NCI-H1105 (cell line): ENCODE results near the gene UTY.

Experiments used
- DNase-seq: peaks from one replicate; lab custom pipeline; 2025; lab: John Stamatoyannopoulos, UW

Gene UTY

DNA sequence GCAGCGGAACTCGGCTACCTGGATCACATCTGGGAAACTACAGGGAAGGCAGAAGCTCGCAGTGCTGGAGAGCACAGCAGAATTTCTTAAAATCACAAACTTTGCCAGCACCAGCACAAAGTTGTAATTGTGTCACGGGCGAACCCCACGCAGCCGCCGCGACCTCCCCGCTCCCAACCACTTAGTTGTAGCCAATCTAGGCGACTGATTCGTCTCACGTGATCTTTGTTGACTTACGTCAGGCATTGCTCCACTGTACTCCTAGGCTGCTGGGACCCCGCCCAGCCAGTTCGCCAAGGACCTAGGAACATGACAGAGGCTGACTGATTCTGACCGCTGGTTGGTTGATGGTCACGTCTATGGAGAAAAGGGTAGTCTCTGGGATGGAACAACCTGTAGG is at the start of gene UTY:
UTY (minus strand) TSS at position 206 of the 400 bp plus-strand sequence. CDS start 368 bp downstream, outside the sequence.
- no peak for DNase-seq

- no peak for DNase-seq
Observed at GRCh38 chrY:13520474-13520873, 40.6 kb upstream of the UTY start.

DNA sequence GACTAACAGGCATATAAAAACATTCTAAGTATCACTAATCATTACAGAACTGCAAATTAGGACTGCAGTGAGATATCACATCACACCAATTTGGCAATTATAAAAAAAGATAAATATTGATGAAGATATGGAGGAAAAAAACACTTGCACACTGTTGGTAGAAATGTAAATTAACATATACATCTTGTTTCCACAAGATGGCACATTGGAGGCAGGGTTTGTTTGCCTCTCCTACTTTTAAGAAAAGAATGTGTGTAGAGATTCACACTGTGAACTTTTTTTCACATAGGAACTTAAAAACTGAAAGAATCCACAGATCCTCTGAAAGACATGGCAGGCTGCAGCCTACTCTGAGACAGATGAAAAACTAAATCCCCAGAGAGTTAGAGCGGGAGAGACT is 21.4 kb upstream of the UTY start:
- DNase-seq, result no peak

DNA sequence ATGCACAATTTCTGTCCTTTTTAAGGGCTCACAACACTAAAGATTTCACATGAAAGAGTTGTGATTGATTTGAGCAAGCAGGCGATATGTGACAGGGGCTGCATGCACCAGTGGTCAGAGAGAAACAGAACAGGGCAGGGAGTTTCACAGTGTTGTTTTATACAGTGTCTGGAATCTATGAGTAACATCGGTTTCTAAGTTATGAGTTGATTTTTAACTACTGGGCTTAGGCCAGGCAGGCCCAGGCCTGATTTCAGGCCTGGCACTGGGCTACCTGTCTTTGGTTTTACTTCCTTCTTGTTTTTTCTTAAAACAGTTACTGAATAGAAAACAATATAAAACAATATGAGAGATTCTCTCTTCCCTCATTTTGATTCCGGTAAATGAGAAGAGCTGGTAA is 13.9 kb upstream of the UTY start:
- DNase-seq, result no peak

DNA sequence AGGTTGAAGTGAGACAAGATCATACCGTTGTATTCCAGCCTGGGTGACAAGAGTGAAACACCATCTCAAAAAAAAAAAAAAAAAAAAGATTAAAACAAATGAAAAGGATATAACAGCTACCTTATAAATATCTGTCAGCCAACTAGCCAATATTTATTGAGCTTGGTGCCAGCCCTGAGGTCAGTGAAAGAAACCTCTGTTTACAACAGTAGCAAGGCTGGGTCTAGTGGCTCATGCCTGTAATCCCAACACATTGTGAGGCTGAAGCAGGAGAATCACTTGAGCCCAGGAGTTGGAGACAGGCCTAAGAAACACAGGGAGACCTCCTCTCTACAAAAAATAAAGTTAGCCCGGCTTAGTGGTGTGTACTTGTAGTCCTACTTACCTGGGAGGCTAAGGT is 12.6 kb upstream of the UTY start:
- DNase-seq, result no peak

DNA sequence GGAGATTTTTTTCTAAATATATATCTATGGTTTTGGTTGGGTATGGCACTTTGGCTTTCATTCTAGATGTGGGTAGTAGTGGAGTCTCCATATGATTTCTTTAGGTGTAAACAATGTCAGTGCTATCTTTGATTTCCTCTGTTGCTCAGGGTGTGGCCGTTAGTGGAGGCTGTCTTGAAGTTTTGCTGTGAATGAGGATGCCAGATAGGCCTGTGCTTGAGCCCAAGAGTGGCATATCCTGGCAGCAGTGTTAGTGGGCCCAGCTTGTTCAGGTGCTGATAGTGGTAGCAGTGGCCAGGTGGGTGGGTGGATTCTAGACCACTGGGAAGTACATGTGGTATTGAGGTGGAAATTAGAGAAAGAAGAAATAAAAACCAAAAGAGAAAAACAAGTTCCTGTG is 8.9 kb upstream of the UTY start:
- DNase-seq, result no peak

- no peak for DNase-seq
Observed at GRCh38 chrY:13479121-13479711, 617 bp downstream of the UTY start.

- no peak for DNase-seq
Observed at GRCh38 chrY:13478126-13478785, 1.6 kb downstream of the UTY start.

DNA sequence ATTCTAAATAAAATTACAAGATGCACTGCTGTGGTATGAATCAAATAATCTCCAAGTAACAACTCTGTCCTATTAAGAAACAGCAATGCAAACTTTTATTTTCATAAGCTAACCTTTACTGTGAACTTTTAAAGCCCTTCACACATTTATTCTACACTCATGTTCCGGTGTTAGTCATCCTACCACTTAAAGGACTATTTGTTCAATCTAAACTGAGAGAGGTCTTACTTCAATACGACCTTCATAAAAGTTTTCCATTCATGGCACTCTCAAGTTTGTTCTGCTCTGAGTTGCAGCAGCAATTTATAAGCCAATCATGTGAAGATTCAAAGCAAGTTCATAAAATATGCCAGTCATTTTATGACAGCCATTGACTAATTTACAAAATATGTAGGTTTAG is 4.8 kb downstream of the UTY start:
- DNase-seq, result no peak

GRCh38 chrY:13451572-13451971 is 28.3 kb downstream of the UTY start:
- no peak for DNase-seq

DNA sequence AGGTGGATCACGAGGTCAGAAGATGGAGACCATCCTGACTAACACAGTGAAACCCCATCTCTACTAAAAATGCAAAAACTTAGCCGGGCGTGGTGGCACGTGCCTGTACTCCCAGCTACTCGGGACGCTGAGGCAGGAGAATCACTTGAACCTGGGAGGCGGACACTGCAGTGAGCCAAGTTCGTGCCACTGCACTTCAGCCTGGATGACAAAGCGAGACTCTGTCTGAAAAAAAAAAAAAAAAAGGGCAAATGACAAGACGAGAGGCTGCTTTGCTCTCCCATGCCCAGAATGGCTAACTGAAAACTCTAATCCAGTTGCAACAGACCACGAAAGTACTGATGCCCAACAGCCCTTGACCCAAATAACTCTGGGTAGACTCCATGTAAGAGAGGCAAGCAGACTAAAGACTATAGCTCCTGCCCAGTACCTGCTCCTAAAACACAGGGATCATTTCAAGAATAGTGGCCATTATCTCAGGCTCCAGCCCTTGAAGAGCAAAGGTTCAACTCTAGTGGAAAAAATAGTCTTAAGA is 29.2 kb downstream of the UTY start:
- DNase-seq, result no peak

- no peak for DNase-seq
Observed at GRCh38 chrY:13445566-13445965, 34.3 kb downstream of the UTY start.

DNA sequence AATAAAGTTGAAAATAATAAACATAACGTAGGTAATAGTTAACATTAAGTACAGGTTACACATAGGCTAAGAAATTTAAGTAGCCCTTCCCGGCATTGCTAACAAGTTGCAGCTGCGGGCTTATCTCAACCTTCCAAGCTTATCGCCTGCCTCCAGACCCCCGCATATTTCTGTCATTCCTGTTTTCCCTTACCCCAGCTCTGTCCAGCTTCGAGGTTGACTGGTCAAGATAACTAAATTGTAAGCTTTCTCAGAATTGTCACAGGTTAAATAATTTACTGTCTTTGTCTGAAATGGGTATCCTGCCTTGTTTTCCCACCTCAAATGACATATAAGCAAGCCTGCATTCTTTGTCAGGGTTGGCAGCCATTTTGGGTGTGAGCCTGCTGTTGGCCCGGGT is 36.7 kb downstream of the UTY start:
- DNase-seq, result no peak

GRCh38 chrY:13440811-13441210 is 39.0 kb downstream of the UTY start:
- DNase-seq, result no peak

DNA sequence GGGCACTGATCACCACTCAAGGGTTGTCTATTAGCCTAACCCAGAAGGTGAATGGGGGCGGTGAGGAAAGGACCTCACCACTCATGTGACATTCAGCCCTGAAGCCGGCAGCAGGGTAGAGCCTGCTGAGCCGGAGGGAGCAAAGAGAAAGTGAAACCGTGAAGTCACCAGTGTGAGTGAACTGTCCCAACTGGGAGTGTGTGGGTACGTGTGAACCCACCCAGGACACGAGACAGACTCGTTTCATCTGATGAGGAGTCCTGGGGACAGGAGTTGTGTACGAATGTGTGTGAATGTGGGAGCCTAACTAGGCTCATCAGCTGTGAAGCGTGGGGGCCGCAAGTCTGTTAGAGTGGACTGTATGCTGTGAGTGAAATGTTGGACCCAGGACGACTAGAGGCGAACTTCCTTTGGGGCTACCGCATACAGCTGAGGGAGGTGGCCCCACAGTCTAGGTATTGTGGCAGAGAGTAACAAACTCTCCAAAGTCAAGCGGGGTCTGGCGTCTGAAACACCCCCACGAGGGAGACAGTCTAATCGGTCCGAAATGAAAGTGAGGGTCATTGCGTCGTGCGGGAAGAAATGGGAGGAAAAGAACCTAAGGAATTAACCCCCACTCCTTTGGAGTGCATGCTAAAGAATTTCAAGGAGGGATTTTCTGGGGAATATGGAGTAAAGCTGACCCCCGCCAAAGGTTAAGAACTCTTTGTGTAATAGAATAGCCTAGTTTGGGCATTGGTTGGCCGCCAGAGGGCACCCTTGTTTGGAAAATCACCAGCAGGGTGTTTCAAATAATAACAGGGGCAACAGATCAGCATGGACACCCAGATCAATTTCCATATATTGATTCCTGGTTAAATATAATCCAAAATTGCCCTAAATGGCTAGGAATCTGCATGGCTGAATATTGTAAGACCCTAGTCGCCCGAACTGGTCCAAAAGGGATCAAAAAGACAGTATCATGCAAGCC is 43.6 kb downstream of the UTY start:
- DNase-seq, result no peak

GRCh38 chrY:13435206-13435967 is 44.4 kb downstream of the UTY start:
- no peak for DNase-seq

GRCh38 chrY:13432293-13433025 is 47.4 kb downstream of the UTY start:
- DNase-seq, result no peak

GRCh38 chrY:13429551-13429950 is 50.3 kb downstream of the UTY start:
- DNase-seq, result no peak

DNA sequence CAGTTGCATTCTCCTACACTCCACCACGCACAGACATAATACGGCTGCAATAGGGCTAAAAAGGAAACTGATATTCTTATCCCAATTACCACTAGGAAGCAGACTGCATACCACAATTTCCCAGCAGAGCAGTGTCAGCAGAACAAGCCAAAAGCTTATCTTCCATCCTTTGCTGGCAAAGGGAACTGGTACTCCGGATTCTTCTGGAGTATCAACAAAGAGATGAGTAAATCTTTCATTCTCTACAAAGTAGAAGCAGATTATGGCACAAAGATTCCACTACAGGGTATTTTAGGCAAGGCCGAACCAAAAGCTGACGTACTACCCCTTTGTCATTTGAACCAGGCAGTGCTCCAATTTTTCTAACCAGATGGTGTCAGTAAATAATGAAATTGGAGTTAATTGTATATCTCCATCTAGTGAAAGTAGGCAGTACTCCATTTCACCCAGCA is 56.5 kb downstream of the UTY start:
- DNase-seq, result no peak

- no peak for DNase-seq
Observed at GRCh38 chrY:13416869-13417661, 62.8 kb downstream of the UTY start.
